HepG2 (cell line): Measurements from ENCODE around the gene DCAF15. TPM values are rescaled to one million over a fixed set of nuclear protein-coding genes. Genes with fewer than 3 reads are reported as not detected.

Source experiments
- ATAC-seq: fragments of 200-7000 bp; cut with Tn5 transposase; 3 replicates; pipeline ENCODE4 v1.9.1; 2020; ENCODE audit warnings: mild to moderate bottlenecking, moderate library complexity
- BruUV-seq: library from RNA; stranded (reverse); fragments of 400-500 nt; replicated peaks from 2 replicates; lab custom pipeline; 2021; lab: Mats Ljungman, UMichigan
- CTCF ChIA-PET: fragments of 300-600 bp; formaldehyde crosslinking; extraction: SDS; loops from one replicate; lab custom pipeline; 2021; ENCODE audit warnings: low total read pairs, inconsistent platforms, low intra/inter-chr PET ratio; lab: Yijun Ruan, JAX
- POLR2A ChIA-PET: fragments of 350-600 bp; sonication (Branson Sonifier 250); formaldehyde crosslinking; loops from one replicate; lab custom pipeline; 2020; ENCODE audit warnings: antibody characterized with exemption, inconsistent platforms; lab: Yijun Ruan, JAX
- DNase-seq: peaks from one replicate; pipeline ENCODE4 v3.0.0-alpha.2; 2015; ENCODE audit warnings: low spot score
- FAIRE-seq: peaks from 3 replicates; lab custom pipeline; 2011; peaks lifted over from hg19 to GRCh38; lab: Jason Lieb, UNC
- H2AFZ ChIP-seq: one replicate; pipeline ENCODE4 v1.6.1; 2011; ENCODE audit warnings: low read length, inconsistent platforms
- H3K27ac ChIP-seq: fragments of 300-600 bp; 3 replicates; pipeline ENCODE4 v1.8.0; 2011; ENCODE audit warnings: mixed run types, mild to moderate bottlenecking, mixed read lengths, low read length, inconsistent platforms; ENCODE audit not compliant: insufficient read depth; ENCODE audit errors: extremely low read length
- H3K27me3 ChIP-seq, 2 experiments: fragments of 200-600 bp in 1 of 2; 2 replicates in 1 of 2; 3 replicates in 1 of 2; pipeline versions ENCODE4 v1.6.0 to v1.8.0; 2011; ENCODE audit warnings: low read length in 2 of 2, mild to moderate bottlenecking in 2 of 2, moderate library complexity in 2 of 2, inconsistent platforms in 1 of 2; ENCODE audit not compliant: insufficient read depth in 2 of 2, control insufficient read depth in 1 of 2
- H3K36me3 ChIP-seq, 2 experiments: fragments of 200-600 bp in 1 of 2; replicated peaks in 1 of 2; 2 replicates in 1 of 2; 3 replicates in 1 of 2; pipeline versions ENCODE4 v1.5.1 to v1.8.0; 2011; ENCODE audit warnings: low read length in 2 of 2, inconsistent platforms in 1 of 2; ENCODE audit not compliant: insufficient read depth in 2 of 2, control insufficient read depth in 1 of 2
- H3K4me1 ChIP-seq: 2 replicates; pipeline ENCODE4 v1.5.1; 2012; ENCODE audit warnings: low read length, inconsistent platforms; ENCODE audit not compliant: insufficient read depth
- H3K4me2 ChIP-seq: 2 replicates; pipeline ENCODE4 v1.6.0; 2011; ENCODE audit warnings: low read depth, low read length, inconsistent platforms
- H3K4me3 ChIP-seq, 3 experiments: fragments of 200-600 bp in 1 of 3; sonication (generic), shearing (Covaris generic) in 1 of 3; replicated peaks in 1 of 3; 2 replicates each; pipeline ENCODE4 v1.5.1; 2011 to 2016; ENCODE audit warnings: low read length in 3 of 3, inconsistent platforms in 2 of 3, low read depth in 2 of 3, mild to moderate bottlenecking in 2 of 3, control low read depth in 1 of 3, mixed read lengths in 1 of 3; ENCODE audit not compliant: insufficient read depth in 1 of 3
- H3K79me2 ChIP-seq: one replicate; pipeline ENCODE4 v1.6.1; 2011; ENCODE audit warnings: low read length, inconsistent platforms; ENCODE audit not compliant: insufficient read depth
- H3K9ac ChIP-seq: 2 replicates; pipeline ENCODE4 v1.6.0; 2011; ENCODE audit warnings: mild to moderate bottlenecking, low read depth, low read length, inconsistent platforms; ENCODE audit not compliant: insufficient read depth
- H3K9me3 ChIP-seq: 2 replicates; pipeline ENCODE4 v1.5.1; 2012; ENCODE audit warnings: mild to moderate bottlenecking, low read length
- H4K20me1 ChIP-seq: 2 replicates; pipeline ENCODE4 v1.6.0; 2011; ENCODE audit warnings: inconsistent platforms, mild to moderate bottlenecking, low read length, moderate library complexity; ENCODE audit not compliant: insufficient read depth
- ETV5 ChIP-seq: IDR thresholded peaks from 2 replicates; pipeline ENCODE4 v1.6.1; 2018; ENCODE audit warnings: missing biosample characterization, missing genetic modification reagents, inconsistent platforms, borderline replicate concordance
- FOSL2 ChIP-seq: sonication (generic); formaldehyde crosslinking; IDR thresholded peaks from 2 replicates; pipeline ENCODE4 v1.4.0; 2020; ENCODE audit warnings: missing genetic modification reagents
- KDM2A ChIP-seq: sonication (generic); formaldehyde crosslinking; IDR thresholded peaks from 2 replicates; pipeline ENCODE4 v1.4.0; 2020; ENCODE audit warnings: low read depth, missing genetic modification reagents, borderline replicate concordance
- SNAPC2 ChIP-seq: sonication (generic); formaldehyde crosslinking; IDR thresholded peaks from 2 replicates; pipeline ENCODE4 v1.8.1; 2022; ENCODE audit warnings: mild to moderate bottlenecking, missing genetic modification reagents
- SP5 ChIP-seq: IDR thresholded peaks from 2 replicates; pipeline ENCODE4 v1.6.1; 2016; ENCODE audit warnings: low read depth, borderline replicate concordance
- TARDBP ChIP-seq: sonication (generic); formaldehyde crosslinking; IDR thresholded peaks from 2 replicates; pipeline ENCODE4 v1.8.0; 2022; ENCODE audit warnings: mild to moderate bottlenecking, missing genetic modification reagents
- TEAD2 ChIP-seq: sonication (generic); formaldehyde crosslinking; IDR thresholded peaks from 2 replicates; pipeline ENCODE4 v1.9.0; 2021; ENCODE audit warnings: missing genetic modification reagents
- ZNF256 ChIP-seq: sonication (generic); formaldehyde crosslinking; conservative IDR thresholded peaks from 2 replicates; pipeline ENCODE4 v1.4.0; 2020; ENCODE audit warnings: missing genetic modification reagents
- WGBS: methylation state at CpG from one replicate; pipeline ENCODE4 v1.1.6; 2017; ENCODE audit warnings: low lambda C conversion rate; 5-methylcytosine and 5-hydroxymethylcytosine counted together
- in situ Hi-C: cut with HindIII; loops from 2 replicates; pipeline ENCODE4 v1.10.0; 2017; ENCODE audit warnings: low pct_unique_long_range_greater_than_20kb; ENCODE audit not compliant: extremely low pct_ligation_motif_present
- intact Hi-C: fragments of 100-400 bp; cut with micrococcal nuclease; formaldehyde crosslinking; loops from one replicate; pipeline ENCODE4 v1.10.0; 2022; ENCODE audit not compliant: unreplicated experiment
- polyA plus RNA-seq, 8 experiments: library from polyadenylated mRNA; depleted of rRNA in 3 of 8; stranded (reverse) in 7 of 8; unstranded in 1 of 8; fragments of >200 nt; fragmentation: Illumina TruSeq in 4 of 8; extraction: Trizol in 4 of 8; gene quantifications; 2 replicates each; pipeline versions ENCODE4 v1.2.1 to v1.2.3, GENCODE V29; 2011 to 2016; ENCODE audit warnings: low read depth in 4 of 8, missing spikeins in 1 of 8, mixed read lengths in 1 of 8; ENCODE audit not compliant: insufficient read depth in 1 of 8
- total RNA-seq, 5 experiments: library from RNA; depleted of rRNA; stranded (reverse); fragments of >200 nt; fragmentation: Illumina TruSeq; extraction: Trizol; gene quantifications; 2 replicates each; pipeline ENCODE4 v1.2.3, GENCODE V29; 2016; ENCODE audit warnings: low read depth in 1 of 5
- TF ChIP-seq, protein P1 (sequence below): sonication (generic); formaldehyde crosslinking; IDR thresholded peaks from 2 replicates; pipeline ENCODE4 v1.4.0; 2020; ENCODE audit warnings: missing genetic modification reagents
- TF ChIP-seq, protein P2 (sequence below): sonication (generic); formaldehyde crosslinking; IDR thresholded peaks from 2 replicates; pipeline ENCODE4 v1.4.0; 2020; ENCODE audit warnings: missing genetic modification reagents
- TF ChIP-seq, protein P3 (sequence below): sonication (generic); formaldehyde crosslinking; IDR thresholded peaks from 2 replicates; pipeline ENCODE4 v1.4.0; 2020; ENCODE audit warnings: missing genetic modification reagents

DCAF15 gene
- total and polyA plus RNA-seq, 2 of the 13 experiments (the other 11 are each of a cell fraction or from before 2014, with no cell fraction given): 13.6 to 14.0 TPM

DNA sequence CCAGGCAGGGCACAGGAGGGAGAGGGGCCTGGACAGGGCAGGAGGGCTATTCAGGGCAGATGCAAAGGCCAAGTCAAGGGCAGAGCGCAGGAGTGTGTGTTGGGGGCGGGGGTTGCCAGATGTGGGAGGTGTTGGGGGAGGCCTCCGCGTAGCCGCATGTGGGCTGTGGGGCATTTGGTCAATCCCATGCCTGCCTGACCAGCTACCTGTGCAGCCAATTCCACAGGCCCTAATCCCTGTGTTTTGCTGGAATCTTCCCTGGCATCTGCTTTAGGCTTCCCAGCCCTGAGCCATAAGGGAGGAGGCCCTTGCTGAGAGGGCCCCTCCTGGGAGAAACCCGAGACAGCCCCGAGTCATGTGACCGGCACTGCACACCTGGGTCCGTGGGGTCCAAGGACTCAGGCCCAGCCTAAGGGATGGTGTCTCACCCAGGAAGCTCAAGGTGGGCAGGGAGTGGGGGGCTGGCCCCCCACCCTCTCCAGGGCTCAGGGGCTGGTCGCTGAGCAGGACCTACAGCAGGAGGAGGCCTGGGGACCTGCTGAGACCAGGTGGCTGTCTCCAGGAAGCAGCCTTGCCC, 33.5 kb downstream of the DCAF15 start (continued):
- no peak for TF ChIP-seq SNAPC2 (CRISPR knock-in tag)
- TF ChIP-seq KDM2A: no peak
- 0 out of 2 replicates have a peak, but pooled peaks have one; percentile 11 for TF ChIP-seq TARDBP
- TF ChIP-seq SP5 (CRISPR knock-in tag): no peak

DNA sequence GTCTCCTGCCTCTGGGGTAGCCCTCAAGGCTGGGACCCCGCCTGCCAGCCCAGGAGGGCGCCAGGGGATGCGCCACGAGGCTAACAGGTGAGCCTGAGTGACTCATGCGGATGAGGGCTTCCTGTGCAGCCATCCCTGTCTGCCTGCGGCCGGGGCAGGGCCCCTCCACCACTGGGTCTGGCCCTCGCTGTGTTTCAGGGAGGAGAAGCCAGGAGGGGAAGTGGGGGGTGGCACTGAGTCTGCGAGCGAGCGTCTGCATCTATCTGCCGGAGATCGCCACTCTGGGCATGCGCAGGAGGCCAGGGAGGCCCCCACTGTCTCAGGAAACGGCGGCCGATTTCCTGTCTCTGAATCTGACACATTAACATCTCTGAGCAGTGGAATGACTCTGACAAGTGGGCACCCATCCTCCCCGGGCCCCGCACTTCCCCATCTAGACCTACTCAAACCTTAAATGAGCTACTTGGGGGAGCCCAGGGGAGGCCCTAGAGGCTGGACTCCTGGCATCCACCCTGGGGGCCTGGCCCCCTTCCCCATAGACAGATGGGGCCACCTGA, 34.1 kb downstream of the DCAF15 start:
- no peak overlapping the region for H3K4me3 ChIP-seq

More for the DNA sequence above, 34.1 kb downstream of the DCAF15 start:
- DNase-seq (no peak), ATAC-seq (peak; percentile 10; the same call in 2 of the 3 replicates), FAIRE-seq (no peak)
- Histone ChIP-seq H2AFZ (no peak overlapping the region), H3K27me3 (no peaks in the 10 kb centered on the region), H3K4me2 (peak overlapping the region; percentile 33; the same call in 1 of the 2 replicates), H3K9me3 (no peaks in the 10 kb centered on the region), H3K9ac (no peak overlapping the region), H3K36me3 (peaks cover 5 to 16% of the 10 kb centered on the region in 2 experiments; a peak in 3 of 5 replicates), H3K27ac (no peak overlapping the region), H3K79me2 (no peaks in the 10 kb centered on the region), H4K20me1 (no peaks in the 10 kb centered on the region), H3K4me1 (peaks cover 35% of the 10 kb centered on the region)
- WGBS: 93% methylated on average over 3 of the region's 19 CpGs
- no TSS peak for BruUV-seq
- POLR2A ChIA-PET: no interaction called here
- TF ChIP-seq, protein P1, sequence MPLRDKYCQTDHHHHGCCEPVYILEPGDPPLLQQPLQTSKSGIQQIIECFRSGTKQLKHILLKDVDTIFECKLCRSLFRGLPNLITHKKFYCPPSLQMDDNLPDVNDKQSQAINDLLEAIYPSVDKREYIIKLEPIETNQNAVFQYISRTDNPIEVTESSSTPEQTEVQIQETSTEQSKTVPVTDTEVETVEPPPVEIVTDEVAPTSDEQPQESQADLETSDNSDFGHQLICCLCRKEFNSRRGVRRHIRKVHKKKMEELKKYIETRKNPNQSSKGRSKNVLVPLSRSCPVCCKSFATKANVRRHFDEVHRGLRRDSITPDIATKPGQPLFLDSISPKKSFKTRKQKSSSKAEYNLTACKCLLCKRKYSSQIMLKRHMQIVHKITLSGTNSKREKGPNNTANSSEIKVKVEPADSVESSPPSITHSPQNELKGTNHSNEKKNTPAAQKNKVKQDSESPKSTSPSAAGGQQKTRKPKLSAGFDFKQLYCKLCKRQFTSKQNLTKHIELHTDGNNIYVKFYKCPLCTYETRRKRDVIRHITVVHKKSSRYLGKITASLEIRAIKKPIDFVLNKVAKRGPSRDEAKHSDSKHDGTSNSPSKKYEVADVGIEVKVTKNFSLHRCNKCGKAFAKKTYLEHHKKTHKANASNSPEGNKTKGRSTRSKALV (CRISPR knock-in tag): no peak
- TF ChIP-seq ETV5 (CRISPR knock-in tag) (0 out of 2 replicates have a peak, but pooled peaks have one; percentile 3), ZNF256 (no peak), TEAD2 (CRISPR knock-in tag) (no peak), FOSL2 (CRISPR knock-in tag) (0 out of 2 replicates have a peak, but pooled peaks have one; percentile 32)
- TF ChIP-seq, protein P2, sequence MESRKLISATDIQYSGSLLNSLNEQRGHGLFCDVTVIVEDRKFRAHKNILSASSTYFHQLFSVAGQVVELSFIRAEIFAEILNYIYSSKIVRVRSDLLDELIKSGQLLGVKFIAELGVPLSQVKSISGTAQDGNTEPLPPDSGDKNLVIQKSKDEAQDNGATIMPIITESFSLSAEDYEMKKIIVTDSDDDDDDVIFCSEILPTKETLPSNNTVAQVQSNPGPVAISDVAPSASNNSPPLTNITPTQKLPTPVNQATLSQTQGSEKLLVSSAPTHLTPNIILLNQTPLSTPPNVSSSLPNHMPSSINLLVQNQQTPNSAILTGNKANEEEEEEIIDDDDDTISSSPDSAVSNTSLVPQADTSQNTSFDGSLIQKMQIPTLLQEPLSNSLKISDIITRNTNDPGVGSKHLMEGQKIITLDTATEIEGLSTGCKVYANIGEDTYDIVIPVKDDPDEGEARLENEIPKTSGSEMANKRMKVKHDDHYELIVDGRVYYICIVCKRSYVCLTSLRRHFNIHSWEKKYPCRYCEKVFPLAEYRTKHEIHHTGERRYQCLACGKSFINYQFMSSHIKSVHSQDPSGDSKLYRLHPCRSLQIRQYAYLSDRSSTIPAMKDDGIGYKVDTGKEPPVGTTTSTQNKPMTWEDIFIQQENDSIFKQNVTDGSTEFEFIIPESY (CRISPR knock-in tag): peak; percentile 91
- TF ChIP-seq, protein P3, sequence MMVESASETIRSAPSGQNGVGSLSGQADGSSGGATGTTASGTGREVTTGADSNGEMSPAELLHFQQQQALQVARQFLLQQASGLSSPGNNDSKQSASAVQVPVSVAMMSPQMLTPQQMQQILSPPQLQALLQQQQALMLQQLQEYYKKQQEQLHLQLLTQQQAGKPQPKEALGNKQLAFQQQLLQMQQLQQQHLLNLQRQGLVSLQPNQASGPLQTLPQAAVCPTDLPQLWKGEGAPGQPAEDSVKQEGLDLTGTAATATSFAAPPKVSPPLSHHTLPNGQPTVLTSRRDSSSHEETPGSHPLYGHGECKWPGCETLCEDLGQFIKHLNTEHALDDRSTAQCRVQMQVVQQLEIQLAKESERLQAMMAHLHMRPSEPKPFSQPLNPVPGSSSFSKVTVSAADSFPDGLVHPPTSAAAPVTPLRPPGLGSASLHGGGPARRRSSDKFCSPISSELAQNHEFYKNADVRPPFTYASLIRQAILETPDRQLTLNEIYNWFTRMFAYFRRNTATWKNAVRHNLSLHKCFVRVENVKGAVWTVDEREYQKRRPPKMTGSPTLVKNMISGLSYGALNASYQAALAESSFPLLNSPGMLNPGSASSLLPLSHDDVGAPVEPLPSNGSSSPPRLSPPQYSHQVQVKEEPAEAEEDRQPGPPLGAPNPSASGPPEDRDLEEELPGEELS (CRISPR knock-in tag): no peak
- CTCF ChIA-PET: no interaction called here
- intact Hi-C loops (no loop called here), in situ Hi-C loops (no loop called here)
